Measurements from ENCODE around the gene YRDC. TPM values are rescaled to one million over a fixed set of nuclear protein-coding genes. Genes with fewer than 3 reads are reported as not detected.
A peak's percentile ranks its signal among the peaks of the same experiment; 100 is the strongest.

YRDC gene
- total and polyA plus RNA-seq, 2 of the 13 experiments (the other 11 are each of a cell fraction or from before 2014, with no cell fraction given) = 27.5 to 29.2 TPM

DNA sequence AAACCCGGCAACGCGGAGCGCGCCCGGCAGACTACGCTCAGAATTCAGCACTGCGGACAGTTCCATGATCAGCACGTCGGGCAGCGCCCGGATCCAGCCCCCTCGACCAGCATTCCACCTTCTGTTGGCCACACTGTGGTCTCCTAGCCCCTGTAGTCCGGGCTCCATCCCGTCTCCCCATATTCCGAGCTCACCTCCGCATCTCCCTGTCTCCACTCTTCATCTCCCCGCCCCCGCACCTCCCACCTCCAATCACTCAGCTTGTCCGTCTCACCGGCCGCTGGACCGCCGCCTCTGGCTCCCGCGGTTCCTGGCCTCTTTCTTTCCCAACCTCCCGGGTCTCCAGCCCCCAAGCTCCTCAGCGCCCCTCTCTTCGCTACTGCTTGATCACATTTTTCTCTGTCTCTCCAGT, 43.6 kb downstream of the YRDC start (continued):
- TF ChIP-seq SUZ12 (IDR thresholded peaks at IDR 0.05; ENCODE audit: low read depth, low read length) = no peak
- TF ChIP-seq CHD2 (IDR thresholded peaks at IDR 0.05; ENCODE audit: low read depth, low read length) = no peak
- TF ChIP-seq, protein P1, sequence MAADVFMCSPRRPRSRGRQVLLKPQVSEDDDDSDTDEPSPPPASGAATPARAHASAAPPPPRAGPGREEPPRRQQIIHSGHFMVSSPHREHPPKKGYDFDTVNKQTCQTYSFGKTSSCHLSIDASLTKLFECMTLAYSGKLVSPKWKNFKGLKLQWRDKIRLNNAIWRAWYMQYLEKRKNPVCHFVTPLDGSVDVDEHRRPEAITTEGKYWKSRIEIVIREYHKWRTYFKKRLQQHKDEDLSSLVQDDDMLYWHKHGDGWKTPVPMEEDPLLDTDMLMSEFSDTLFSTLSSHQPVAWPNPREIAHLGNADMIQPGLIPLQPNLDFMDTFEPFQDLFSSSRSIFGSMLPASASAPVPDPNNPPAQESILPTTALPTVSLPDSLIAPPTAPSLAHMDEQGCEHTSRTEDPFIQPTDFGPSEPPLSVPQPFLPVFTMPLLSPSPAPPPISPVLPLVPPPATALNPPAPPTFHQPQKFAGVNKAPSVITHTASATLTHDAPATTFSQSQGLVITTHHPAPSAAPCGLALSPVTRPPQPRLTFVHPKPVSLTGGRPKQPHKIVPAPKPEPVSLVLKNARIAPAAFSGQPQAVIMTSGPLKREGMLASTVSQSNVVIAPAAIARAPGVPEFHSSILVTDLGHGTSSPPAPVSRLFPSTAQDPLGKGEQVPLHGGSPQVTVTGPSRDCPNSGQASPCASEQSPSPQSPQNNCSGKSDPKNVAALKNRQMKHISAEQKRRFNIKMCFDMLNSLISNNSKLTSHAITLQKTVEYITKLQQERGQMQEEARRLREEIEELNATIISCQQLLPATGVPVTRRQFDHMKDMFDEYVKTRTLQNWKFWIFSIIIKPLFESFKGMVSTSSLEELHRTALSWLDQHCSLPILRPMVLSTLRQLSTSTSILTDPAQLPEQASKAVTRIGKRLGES (CRISPR knock-in tag; IDR thresholded peaks at IDR 0.05; ENCODE audit: borderline replicate concordance) = peak; percentile 98
- TF ChIP-seq PPARG (CRISPR knock-in tag; conservative IDR thresholded peaks at IDR 0.05) = peak; percentile 89
- TF ChIP-seq ZNF557 (CRISPR knock-in tag; IDR thresholded peaks at IDR 0.05) = peak; percentile 100
- TF ChIP-seq, protein P2, sequence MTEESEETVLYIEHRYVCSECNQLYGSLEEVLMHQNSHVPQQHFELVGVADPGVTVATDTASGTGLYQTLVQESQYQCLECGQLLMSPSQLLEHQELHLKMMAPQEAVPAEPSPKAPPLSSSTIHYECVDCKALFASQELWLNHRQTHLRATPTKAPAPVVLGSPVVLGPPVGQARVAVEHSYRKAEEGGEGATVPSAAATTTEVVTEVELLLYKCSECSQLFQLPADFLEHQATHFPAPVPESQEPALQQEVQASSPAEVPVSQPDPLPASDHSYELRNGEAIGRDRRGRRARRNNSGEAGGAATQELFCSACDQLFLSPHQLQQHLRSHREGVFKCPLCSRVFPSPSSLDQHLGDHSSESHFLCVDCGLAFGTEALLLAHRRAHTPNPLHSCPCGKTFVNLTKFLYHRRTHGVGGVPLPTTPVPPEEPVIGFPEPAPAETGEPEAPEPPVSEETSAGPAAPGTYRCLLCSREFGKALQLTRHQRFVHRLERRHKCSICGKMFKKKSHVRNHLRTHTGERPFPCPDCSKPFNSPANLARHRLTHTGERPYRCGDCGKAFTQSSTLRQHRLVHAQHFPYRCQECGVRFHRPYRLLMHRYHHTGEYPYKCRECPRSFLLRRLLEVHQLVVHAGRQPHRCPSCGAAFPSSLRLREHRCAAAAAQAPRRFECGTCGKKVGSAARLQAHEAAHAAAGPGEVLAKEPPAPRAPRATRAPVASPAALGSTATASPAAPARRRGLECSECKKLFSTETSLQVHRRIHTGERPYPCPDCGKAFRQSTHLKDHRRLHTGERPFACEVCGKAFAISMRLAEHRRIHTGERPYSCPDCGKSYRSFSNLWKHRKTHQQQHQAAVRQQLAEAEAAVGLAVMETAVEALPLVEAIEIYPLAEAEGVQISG (CRISPR knock-in tag; IDR thresholded peaks at IDR 0.05) = peak; percentile 94
- TF ChIP-seq SIX4 (CRISPR knock-in tag; IDR thresholded peaks at IDR 0.05) = peak; percentile 97
- TF ChIP-seq, protein P3, sequence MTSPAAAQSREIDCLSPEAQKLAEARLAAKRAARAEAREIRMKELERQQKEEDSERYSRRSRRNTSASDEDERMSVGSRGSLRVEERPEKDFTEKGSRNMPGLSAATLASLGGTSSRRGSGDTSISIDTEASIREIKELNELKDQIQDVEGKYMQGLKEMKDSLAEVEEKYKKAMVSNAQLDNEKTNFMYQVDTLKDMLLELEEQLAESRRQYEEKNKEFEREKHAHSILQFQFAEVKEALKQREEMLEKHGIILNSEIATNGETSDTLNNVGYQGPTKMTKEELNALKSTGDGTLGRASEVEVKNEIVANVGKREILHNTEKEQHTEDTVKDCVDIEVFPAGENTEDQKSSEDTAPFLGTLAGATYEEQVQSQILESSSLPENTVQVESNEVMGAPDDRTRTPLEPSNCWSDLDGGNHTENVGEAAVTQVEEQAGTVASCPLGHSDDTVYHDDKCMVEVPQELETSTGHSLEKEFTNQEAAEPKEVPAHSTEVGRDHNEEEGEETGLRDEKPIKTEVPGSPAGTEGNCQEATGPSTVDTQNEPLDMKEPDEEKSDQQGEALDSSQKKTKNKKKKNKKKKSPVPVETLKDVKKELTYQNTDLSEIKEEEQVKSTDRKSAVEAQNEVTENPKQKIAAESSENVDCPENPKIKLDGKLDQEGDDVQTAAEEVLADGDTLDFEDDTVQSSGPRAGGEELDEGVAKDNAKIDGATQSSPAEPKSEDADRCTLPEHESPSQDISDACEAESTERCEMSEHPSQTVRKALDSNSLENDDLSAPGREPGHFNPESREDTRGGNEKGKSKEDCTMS (CRISPR knock-in tag; conservative IDR thresholded peaks at IDR 0.05) = peak; percentile 99
- peak; percentile 91; the same call in 1 of the 2 replicates for TF ChIP-seq ZNF775 (CRISPR knock-in tag; IDR thresholded peaks at IDR 0.05; ENCODE audit: borderline replicate concordance)
- no peak for TF ChIP-seq CREM (IDR thresholded peaks at IDR 0.05)
- TF ChIP-seq CREM (CRISPR knock-in tag; IDR thresholded peaks at IDR 0.05) = peak; percentile 80
- TF ChIP-seq ZNF180 (CRISPR knock-in tag; IDR thresholded peaks at IDR 0.05; ENCODE audit: borderline replicate concordance, low read depth) = peak; percentile 97; the same call in 1 of the 2 replicates
- TF ChIP-seq, protein P4, sequence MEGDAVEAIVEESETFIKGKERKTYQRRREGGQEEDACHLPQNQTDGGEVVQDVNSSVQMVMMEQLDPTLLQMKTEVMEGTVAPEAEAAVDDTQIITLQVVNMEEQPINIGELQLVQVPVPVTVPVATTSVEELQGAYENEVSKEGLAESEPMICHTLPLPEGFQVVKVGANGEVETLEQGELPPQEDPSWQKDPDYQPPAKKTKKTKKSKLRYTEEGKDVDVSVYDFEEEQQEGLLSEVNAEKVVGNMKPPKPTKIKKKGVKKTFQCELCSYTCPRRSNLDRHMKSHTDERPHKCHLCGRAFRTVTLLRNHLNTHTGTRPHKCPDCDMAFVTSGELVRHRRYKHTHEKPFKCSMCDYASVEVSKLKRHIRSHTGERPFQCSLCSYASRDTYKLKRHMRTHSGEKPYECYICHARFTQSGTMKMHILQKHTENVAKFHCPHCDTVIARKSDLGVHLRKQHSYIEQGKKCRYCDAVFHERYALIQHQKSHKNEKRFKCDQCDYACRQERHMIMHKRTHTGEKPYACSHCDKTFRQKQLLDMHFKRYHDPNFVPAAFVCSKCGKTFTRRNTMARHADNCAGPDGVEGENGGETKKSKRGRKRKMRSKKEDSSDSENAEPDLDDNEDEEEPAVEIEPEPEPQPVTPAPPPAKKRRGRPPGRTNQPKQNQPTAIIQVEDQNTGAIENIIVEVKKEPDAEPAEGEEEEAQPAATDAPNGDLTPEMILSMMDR (CRISPR knock-in tag; IDR thresholded peaks at IDR 0.05) = no peak
- TF ChIP-seq TCF7L2 (IDR thresholded peaks at IDR 0.05; ENCODE audit: low read depth, low read length) = no peak
- TF ChIP-seq, protein P5, sequence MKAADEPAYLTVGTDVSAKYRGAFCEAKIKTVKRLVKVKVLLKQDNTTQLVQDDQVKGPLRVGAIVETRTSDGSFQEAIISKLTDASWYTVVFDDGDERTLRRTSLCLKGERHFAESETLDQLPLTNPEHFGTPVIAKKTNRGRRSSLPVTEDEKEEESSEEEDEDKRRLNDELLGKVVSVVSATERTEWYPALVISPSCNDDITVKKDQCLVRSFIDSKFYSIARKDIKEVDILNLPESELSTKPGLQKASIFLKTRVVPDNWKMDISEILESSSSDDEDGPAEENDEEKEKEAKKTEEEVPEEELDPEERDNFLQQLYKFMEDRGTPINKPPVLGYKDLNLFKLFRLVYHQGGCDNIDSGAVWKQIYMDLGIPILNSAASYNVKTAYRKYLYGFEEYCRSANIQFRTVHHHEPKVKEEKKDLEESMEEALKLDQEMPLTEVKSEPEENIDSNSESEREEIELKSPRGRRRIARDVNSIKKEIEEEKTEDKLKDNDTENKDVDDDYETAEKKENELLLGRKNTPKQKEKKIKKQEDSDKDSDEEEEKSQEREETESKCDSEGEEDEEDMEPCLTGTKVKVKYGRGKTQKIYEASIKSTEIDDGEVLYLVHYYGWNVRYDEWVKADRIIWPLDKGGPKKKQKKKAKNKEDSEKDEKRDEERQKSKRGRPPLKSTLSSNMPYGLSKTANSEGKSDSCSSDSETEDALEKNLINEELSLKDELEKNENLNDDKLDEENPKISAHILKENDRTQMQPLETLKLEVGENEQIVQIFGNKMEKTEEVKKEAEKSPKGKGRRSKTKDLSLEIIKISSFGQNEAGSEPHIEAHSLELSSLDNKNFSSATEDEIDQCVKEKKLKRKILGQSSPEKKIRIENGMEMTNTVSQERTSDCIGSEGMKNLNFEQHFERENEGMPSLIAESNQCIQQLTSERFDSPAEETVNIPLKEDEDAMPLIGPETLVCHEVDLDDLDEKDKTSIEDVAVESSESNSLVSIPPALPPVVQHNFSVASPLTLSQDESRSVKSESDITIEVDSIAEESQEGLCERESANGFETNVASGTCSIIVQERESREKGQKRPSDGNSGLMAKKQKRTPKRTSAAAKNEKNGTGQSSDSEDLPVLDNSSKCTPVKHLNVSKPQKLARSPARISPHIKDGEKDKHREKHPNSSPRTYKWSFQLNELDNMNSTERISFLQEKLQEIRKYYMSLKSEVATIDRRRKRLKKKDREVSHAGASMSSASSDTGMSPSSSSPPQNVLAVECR (CRISPR knock-in tag; IDR thresholded peaks at IDR 0.05; ENCODE audit: borderline replicate concordance) = peak; percentile 90
- TF ChIP-seq RFXANK (CRISPR knock-in tag; IDR thresholded peaks at IDR 0.05) = peak; percentile 97

All from HepG2 (cell line).